ENCODE results near the gene EPHB1. TPM values are rescaled to one million over a fixed set of nuclear protein-coding genes. Genes with fewer than 3 reads are reported as not detected.

EPHB1 gene
- total and polyA plus RNA-seq, 8 donors = 0.02 to 1.4 (median 0.43) TPM

DNA sequence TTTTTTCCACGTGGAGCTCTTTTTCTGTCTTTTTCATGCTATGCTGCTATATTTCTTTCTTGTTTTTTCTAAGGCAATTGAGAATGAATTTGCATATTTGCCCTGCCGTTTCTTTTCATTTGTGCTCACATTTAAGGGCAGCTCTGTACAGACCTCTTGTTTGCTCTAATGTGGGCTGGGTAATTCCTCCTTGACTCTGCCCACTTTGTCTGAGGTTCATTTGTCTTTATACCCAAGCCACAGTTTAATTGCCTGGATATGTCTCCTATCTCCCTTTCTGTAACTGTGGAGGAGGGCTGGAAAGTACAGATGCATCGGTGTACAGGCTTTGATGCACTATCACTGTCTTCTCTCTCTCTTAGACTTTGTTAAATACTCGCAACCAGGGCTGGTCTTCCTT, 195.9 kb downstream of the EPHB1 start:
- 49 to 60% methylated on average over 4 of the region's 4 CpGs for WGBS, 2 donors
- Histone ChIP-seq H3K4me1 (no peaks in the 10 kb centered on the region), H3K27ac (no peak overlapping the region), H3K9me3 (no peaks in the 10 kb centered on the region), H3K27me3 (no peaks in the 10 kb centered on the region), H3K4me3 (no peak overlapping the region), H3K36me3 (no peaks in the 10 kb centered on the region)
- intact Hi-C loops (cut with DNase I) = no loop called here
- FAIRE-seq = no peak
- no peak for DNase-seq
- ATAC-seq = no peak
- TF ChIP-seq, protein P1, sequence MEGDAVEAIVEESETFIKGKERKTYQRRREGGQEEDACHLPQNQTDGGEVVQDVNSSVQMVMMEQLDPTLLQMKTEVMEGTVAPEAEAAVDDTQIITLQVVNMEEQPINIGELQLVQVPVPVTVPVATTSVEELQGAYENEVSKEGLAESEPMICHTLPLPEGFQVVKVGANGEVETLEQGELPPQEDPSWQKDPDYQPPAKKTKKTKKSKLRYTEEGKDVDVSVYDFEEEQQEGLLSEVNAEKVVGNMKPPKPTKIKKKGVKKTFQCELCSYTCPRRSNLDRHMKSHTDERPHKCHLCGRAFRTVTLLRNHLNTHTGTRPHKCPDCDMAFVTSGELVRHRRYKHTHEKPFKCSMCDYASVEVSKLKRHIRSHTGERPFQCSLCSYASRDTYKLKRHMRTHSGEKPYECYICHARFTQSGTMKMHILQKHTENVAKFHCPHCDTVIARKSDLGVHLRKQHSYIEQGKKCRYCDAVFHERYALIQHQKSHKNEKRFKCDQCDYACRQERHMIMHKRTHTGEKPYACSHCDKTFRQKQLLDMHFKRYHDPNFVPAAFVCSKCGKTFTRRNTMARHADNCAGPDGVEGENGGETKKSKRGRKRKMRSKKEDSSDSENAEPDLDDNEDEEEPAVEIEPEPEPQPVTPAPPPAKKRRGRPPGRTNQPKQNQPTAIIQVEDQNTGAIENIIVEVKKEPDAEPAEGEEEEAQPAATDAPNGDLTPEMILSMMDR (IDR thresholded peaks at IDR 0.05) = no peak

DNA sequence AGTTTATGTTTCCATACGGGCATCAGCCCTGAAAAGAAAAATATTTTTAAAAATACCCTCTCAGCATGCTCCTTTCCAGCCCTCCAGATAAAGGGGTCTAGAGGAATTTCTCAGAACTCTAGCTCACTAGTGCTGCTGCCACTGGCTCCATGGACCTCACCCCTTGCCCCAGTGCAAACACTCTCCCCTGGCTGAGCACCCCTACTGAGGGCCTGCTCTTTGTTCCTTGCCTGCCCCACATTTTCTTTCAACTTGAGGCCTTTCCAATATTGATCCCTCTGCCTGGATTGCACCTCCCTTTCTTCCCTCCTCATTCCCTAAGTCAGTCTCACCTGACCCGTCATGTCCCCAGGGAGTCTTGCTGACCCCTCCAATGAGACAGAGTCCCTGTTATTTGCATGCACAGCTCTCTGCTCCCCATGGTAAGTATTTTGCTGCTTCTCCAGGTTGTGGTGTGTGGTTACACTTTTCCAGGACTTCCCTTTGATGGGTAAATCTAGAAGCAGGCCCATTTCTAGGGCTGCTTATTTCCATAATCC, 196.5 kb downstream of the EPHB1 start:
- TF ChIP-seq, protein P1 (IDR thresholded peaks at IDR 0.05) = no peak
- H3K4me3 ChIP-seq = no peak overlapping the region
- 75 to 82% methylated on average over 2 of the region's 2 CpGs for WGBS, 2 donors
- no peaks in the 10 kb centered on the region for H3K36me3 ChIP-seq
- intact Hi-C loops (cut with DNase I) = no loop called here
- no peaks in the 10 kb centered on the region for H3K27me3 ChIP-seq
- FAIRE-seq (no peak), DNase-seq (no peak), ATAC-seq (no peak)
- H3K4me1 ChIP-seq = no peaks in the 10 kb centered on the region
- H3K27ac ChIP-seq = no peak overlapping the region
- H3K9me3 ChIP-seq = no peaks in the 10 kb centered on the region

DNA sequence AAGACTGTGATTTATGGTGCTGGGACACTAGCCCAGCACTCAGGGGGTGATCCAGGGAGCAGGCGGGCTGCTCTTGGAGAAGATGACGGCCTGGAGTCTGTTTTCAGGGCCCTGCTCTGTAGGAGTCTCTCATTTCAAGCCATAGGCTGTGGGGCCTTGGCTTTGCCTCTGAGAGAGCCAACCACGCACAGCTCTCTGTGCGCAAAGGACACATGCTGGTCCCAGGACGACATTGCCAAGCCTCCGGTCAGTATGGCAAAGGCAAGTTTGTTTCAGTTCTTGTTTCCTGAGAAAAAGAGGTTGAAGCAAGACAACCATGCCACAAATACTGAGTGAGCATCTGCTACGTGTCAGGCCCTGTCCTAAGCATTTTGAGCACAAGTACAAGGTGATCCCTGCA, 197.1 kb downstream of the EPHB1 start:
- FAIRE-seq (no peak), DNase-seq (no peak), ATAC-seq (no peak)
- TF ChIP-seq, protein P1 (IDR thresholded peaks at IDR 0.05) = no peak
- Histone ChIP-seq H3K4me1 (no peaks in the 10 kb centered on the region), H3K27me3 (no peaks in the 10 kb centered on the region), H3K27ac (no peak overlapping the region), H3K9me3 (no peaks in the 10 kb centered on the region), H3K4me3 (no peak overlapping the region), H3K36me3 (no peaks in the 10 kb centered on the region)
- intact Hi-C loops (cut with DNase I) = no loop called here
- WGBS, 2 donors = 82 to 85% methylated on average over 7 of the region's 7 CpGs

DNA sequence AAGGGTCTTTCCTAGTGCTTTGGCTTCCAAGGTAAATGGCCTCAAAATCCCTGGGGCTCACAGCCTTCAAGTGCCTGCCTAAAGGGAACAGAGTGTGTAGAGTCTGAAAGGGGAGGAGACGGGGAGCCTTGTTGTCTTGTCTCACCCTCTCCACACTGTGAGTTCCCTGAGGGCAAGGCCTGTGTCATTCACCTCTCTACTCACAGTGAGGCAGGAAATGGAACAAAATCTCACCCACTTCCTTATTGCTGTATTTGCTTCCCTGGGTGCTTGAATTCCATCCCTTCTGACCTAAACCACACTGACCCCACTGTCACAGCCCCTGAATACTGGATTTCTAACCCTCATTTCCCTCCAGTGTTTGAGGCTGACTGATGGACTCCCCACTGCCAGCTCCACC, 197.5 kb downstream of the EPHB1 start:
- FAIRE-seq (no peak), DNase-seq (no peak), ATAC-seq (no peak)
- Histone ChIP-seq H3K9me3 (no peaks in the 10 kb centered on the region), H3K27ac (no peak overlapping the region), H3K36me3 (no peaks in the 10 kb centered on the region), H3K4me1 (no peaks in the 10 kb centered on the region), H3K27me3 (no peaks in the 10 kb centered on the region), H3K4me3 (no peak overlapping the region)
- intact Hi-C loops (cut with DNase I) = no loop called here
- 80 to 82% methylated on average over 1 of the region's 1 CpG for WGBS, 2 donors
- TF ChIP-seq, protein P1 (IDR thresholded peaks at IDR 0.05) = no peak

DNA sequence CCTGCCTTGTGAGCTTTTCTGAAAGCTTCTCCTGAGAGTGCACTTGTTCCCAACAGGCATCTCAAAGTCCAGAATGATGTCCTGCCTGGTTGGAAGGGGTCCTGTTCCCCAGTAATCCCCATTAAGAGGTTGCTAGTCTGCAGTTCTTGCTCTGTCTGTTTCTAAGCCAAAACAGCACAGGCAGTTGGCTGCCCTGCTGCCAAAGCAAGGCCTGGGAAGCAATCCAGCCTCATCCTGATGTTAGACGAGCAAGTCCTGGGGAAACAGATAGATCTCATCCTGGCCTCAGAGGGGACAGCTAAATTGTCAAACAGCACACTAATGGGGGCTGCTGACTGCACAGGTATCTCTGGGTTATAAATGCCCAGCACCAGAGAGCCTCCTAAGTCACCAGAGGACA, 198.0 kb downstream of the EPHB1 start:
- 56 to 65% methylated on average over 1 of the region's 1 CpG for WGBS, 2 donors
- DNase-seq (no peak), FAIRE-seq (no peak), ATAC-seq (no peak)
- H3K9me3 ChIP-seq = no peaks in the 10 kb centered on the region
- TF ChIP-seq, protein P1 (IDR thresholded peaks at IDR 0.05) = no peak
- no peak overlapping the region for H3K27ac ChIP-seq
- no peaks in the 10 kb centered on the region for H3K27me3 ChIP-seq
- no peaks in the 10 kb centered on the region for H3K36me3 ChIP-seq
- intact Hi-C loops (cut with DNase I) = no loop called here
- no peaks in the 10 kb centered on the region for H3K4me1 ChIP-seq
- no peak overlapping the region for H3K4me3 ChIP-seq
